ENCODE results near the gene KLHL25. TPM values are rescaled to one million over a fixed set of nuclear protein-coding genes. Genes with fewer than 3 reads are reported as not detected.

Gene KLHL25
- total RNA-seq (2022; extraction: Qiagen RNA extraction) = 5.0 to 7.6 TPM (median 6.7 TPM) in 5 replicates

DNA sequence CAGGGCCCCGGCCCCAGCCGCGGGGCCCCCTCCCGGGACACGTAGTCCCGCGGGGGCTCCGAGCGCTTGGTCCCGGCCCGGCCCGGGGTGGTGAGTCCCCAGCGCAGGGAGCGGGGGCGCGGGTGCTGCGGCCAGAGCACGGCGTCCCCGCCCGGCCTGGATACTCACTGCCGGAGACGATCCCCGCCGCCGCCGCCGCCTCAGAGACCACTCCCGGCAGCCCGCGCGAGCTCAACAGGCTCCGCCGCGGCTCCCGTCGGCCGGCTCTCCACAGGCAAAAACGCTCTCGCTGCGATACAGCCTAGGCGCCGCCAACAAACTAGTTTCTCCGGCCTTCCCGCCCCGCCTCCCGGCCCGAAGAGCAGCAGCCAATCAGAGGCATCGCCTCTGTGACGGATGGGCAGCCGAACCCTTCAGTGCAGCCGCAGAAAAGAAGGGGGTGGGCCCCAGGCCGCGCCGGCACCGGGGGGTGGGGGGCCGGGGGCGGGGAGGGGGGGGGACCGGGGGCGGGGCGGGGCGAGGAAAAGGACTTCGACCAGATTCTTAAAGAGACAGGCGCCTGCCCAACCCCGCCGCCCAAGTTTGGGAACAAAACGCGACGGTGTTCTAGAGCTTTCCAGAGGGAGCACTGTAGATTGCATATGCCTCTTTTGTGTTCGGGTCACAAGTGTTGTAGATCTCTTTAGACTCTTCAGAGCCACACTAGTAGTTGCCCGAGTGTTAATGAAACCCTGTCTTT, at the start of gene KLHL25:
KLHL25 (minus strand) TSS at position 328 of the 739 bp plus-strand sequence. CDS start 25,115 bp downstream, outside the sequence.

